Liver (tissue), 9 donors: ENCODE data around the gene EDN1. TPM values are rescaled to one million over a fixed set of nuclear protein-coding genes. Genes with fewer than 3 reads are reported as not detected.

ENCODE experiments used
- DNase-seq: peaks from one replicate; pipeline ENCODE4 v3.0.0-alpha.2; 2017; ENCODE audit warnings: low spot score
- H3K27ac ChIP-seq, 2 donors: one replicate each; pipeline ENCODE4 v1.7.0; 2013; ENCODE audit warnings: inconsistent platforms in 2 of 2, low read length in 2 of 2, control low read depth in 1 of 2, low read depth in 1 of 2, mild to moderate bottlenecking in 1 of 2
- H3K27me3 ChIP-seq, 4 donors: one replicate each; pipeline versions ENCODE4 v1.6.1 to v1.7.0; 2013; ENCODE audit warnings: low read length in 3 of 4, inconsistent platforms in 1 of 4, mild to moderate bottlenecking in 1 of 4, moderate library complexity in 1 of 4; ENCODE audit not compliant: control insufficient read depth in 4 of 4, insufficient read depth in 4 of 4
- H3K36me3 ChIP-seq, 4 donors: one replicate each; pipeline versions ENCODE4 v1.6.1 to v1.7.0; 2013; ENCODE audit warnings: low read length in 3 of 4, mild to moderate bottlenecking in 3 of 4, low read depth in 1 of 4, moderate library complexity in 1 of 4; ENCODE audit not compliant: control insufficient read depth in 4 of 4, insufficient read depth in 3 of 4
- H3K4me1 ChIP-seq, 4 donors: one replicate each; pipeline versions ENCODE4 v1.6.1 to v1.7.0; 2013; ENCODE audit warnings: low read length in 3 of 4, mild to moderate bottlenecking in 3 of 4, moderate library complexity in 1 of 4; ENCODE audit not compliant: control insufficient read depth in 4 of 4, insufficient read depth in 4 of 4
- H3K4me3 ChIP-seq, 3 donors: one replicate each; pipeline versions ENCODE4 v1.6.1 to v1.7.0; 2013; ENCODE audit warnings: low read length in 3 of 3, control low read depth in 1 of 3, low read depth in 1 of 3, mild to moderate bottlenecking in 1 of 3
- H3K9ac ChIP-seq, 2 donors: one replicate each; pipeline ENCODE4 v1.7.0; 2013; ENCODE audit warnings: low read length in 2 of 2, mild to moderate bottlenecking in 2 of 2, moderate library complexity in 2 of 2, control low read depth in 1 of 2, low read depth in 1 of 2
- H3K9me3 ChIP-seq, 4 donors: one replicate each; pipeline versions ENCODE4 v1.6.1 to v1.7.0; 2013; ENCODE audit warnings: low read length in 3 of 4; ENCODE audit not compliant: control insufficient read depth in 4 of 4
- ATF3 ChIP-seq: IDR thresholded peaks from 2 replicates; pipeline ENCODE4 v1.6.1; 2016; ENCODE audit warnings: antibody characterized with exemption
- FOXA1 ChIP-seq: IDR thresholded peaks from 2 replicates; pipeline ENCODE4 v1.6.1; 2016; ENCODE audit warnings: antibody characterized with exemption
- FOXA2 ChIP-seq: IDR thresholded peaks from 2 replicates; pipeline ENCODE4 v1.6.1; 2016; ENCODE audit warnings: antibody characterized with exemption
- HNF4A ChIP-seq, 2 donors: conservative IDR thresholded peaks; 2 replicates each; pipeline ENCODE4 v1.6.1; 2016; ENCODE audit warnings: antibody characterized with exemption in 2 of 2, mild to moderate bottlenecking in 2 of 2
- JUND ChIP-seq, 2 donors: IDR thresholded peaks; 2 replicates each; pipeline ENCODE4 v1.6.1; 2016; ENCODE audit warnings: antibody characterized with exemption in 2 of 2
- NR2F2 ChIP-seq: IDR thresholded peaks from 2 replicates; pipeline ENCODE4 v1.6.1; 2016; ENCODE audit warnings: antibody characterized with exemption
- RAD21 ChIP-seq, 2 donors: IDR thresholded peaks; 2 replicates each; pipeline ENCODE4 v1.6.1; 2016; ENCODE audit warnings: antibody characterized with exemption in 2 of 2, mild to moderate bottlenecking in 2 of 2
- REST ChIP-seq: IDR thresholded peaks from 2 replicates; pipeline ENCODE4 v1.6.1; 2016; ENCODE audit warnings: antibody characterized with exemption, mild to moderate bottlenecking
- SP1 ChIP-seq: IDR thresholded peaks from 2 replicates; pipeline ENCODE4 v1.6.1; 2018; ENCODE audit warnings: antibody characterized with exemption, mild to moderate bottlenecking
- ZBTB33 ChIP-seq: IDR thresholded peaks from 2 replicates; pipeline ENCODE4 v1.6.1; 2016; ENCODE audit warnings: antibody characterized with exemption
- WGBS: extraction: QIAGEN DNeasy Blood & Tissue Kit; methylation state at CpG from one replicate; pipeline ENCODE4 v1.1.7; 2013; 5-methylcytosine and 5-hydroxymethylcytosine counted together
- polyA plus RNA-seq, 2 donors: library from polyadenylated mRNA; stranded (reverse) in 1 of 2; unstranded in 1 of 2; fragments of 200-250 nt in 1 of 2; fragments of >200 nt in 1 of 2; fragmentation: Nextera tagmentation in 1 of 2; extraction: Ambion mirVana in 1 of 2; gene quantifications; one replicate each; pipeline versions ENCODE4 v1.2.1 to v1.2.3, GENCODE V29; 2013 to 2015
- total RNA-seq, 2 donors: library from RNA; depleted of rRNA; stranded (reverse); fragments of >200 nt; gene quantifications; one replicate each; pipeline ENCODE4 v1.2.3, GENCODE V29; 2014
- TF ChIP-seq, protein P1 (sequence below): IDR thresholded peaks from 2 replicates; pipeline ENCODE4 v1.6.1; 2016; ENCODE audit warnings: antibody characterized with exemption
- TF ChIP-seq, protein P2 (sequence below): fragments of 150-350 bp; IDR thresholded peaks from 2 replicates; pipeline ENCODE4 v1.5.1; 2017; ENCODE audit warnings: improper control_type of control experiment, low read depth, low read length; ENCODE audit not compliant: missing input control
- donor health status: healthy.
- donor health status: healthy.
- donor health status: healthy.
- donor health status: healthy.
- donor health status: healthy.

The EDN1 gene
- total and polyA plus RNA-seq, 4 donors, result 0.70 to 1.2 (median 1.0) TPM

DNA sequence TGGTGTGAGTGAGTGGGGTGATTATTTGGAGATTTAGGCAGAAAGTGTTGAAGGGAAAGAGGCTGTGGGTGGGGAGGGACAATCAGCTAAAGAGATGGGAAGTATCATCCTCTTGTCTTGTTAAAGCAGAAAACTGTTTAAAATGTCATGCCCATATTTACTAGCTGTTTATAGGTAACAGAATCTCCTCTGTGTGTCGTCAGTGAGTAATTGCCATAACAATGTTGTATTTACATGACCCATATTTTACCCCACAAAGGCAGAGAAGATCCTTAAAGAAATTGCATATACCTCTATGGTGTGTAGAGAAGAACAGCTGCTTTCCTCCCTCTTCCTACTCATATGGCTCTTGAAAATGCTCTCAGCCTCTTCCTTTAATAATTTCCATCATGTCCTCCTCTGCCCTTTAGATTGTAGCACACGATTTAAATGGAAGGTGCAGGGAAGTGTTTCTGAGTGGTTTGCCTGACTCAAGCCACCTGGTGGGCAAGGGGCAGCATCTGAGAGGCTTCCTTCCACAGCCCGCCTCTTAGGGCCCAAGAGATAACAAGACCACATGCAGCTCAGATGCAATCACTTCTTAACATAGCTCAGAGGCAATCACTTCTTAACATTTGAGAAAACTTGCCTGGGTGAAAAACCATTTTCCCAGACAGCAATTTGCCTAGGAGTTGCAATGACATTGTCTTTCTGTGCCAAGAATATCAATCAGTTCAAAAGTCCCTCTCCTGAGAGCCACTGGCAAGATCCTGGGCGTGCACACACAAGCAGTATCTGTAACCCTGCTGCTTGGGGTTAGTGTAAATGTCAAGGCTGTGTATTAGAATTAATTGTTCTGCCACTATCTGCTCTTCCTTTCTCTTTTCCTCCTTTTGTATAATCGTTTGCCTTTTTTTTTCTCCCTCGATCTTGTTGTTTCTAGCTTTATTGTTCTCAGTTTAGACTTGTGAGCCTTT, 44.1 kb upstream of the EDN1 start:
- no peak overlapping the region for H3K9ac ChIP-seq
- no peaks in the 10 kb centered on the region for H3K9me3 ChIP-seq
- no peaks in the 10 kb centered on the region for H3K4me1 ChIP-seq
- peak; percentile 85 for TF ChIP-seq NR2F2
- TF ChIP-seq RAD21 (IDR thresholded peaks at IDR 0.05), result no peak
- no peak overlapping the region for H3K27ac ChIP-seq
- WGBS, result 64% methylated on average over 6 of the region's 6 CpGs
- H3K36me3 ChIP-seq, result no peaks in the 10 kb centered on the region
- no peaks in the 10 kb centered on the region for H3K27me3 ChIP-seq
- no peak overlapping the region for H3K4me3 ChIP-seq
- DNase-seq, result no peak

- Histone ChIP-seq H3K4me3 (no peak overlapping the region), H3K9me3 (no peaks in the 10 kb centered on the region), H3K27ac (no peak overlapping the region), H3K27me3 (no peaks in the 10 kb centered on the region), H3K9ac (no peak overlapping the region), H3K4me1 (no peaks in the 10 kb centered on the region), H3K36me3 (no peaks in the 10 kb centered on the region)
- WGBS, result 96% methylated on average over 2 of the region's 2 CpGs
- TF ChIP-seq RAD21 (IDR thresholded peaks at IDR 0.05) (no peak), ATF3 (no peak), HNF4A (conservative IDR thresholded peaks at IDR 0.05) (no peak), FOXA2 (no peak), ZBTB33 (no peak), JUND (IDR thresholded peaks at IDR 0.05) (no peak), NR2F2 (no peak), SP1 (no peak), FOXA1 (no peak), REST (no peak)
- TF ChIP-seq, protein P1, sequence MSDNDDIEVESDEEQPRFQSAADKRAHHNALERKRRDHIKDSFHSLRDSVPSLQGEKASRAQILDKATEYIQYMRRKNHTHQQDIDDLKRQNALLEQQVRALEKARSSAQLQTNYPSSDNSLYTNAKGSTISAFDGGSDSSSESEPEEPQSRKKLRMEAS, result no peak
- TF ChIP-seq, protein P2, sequence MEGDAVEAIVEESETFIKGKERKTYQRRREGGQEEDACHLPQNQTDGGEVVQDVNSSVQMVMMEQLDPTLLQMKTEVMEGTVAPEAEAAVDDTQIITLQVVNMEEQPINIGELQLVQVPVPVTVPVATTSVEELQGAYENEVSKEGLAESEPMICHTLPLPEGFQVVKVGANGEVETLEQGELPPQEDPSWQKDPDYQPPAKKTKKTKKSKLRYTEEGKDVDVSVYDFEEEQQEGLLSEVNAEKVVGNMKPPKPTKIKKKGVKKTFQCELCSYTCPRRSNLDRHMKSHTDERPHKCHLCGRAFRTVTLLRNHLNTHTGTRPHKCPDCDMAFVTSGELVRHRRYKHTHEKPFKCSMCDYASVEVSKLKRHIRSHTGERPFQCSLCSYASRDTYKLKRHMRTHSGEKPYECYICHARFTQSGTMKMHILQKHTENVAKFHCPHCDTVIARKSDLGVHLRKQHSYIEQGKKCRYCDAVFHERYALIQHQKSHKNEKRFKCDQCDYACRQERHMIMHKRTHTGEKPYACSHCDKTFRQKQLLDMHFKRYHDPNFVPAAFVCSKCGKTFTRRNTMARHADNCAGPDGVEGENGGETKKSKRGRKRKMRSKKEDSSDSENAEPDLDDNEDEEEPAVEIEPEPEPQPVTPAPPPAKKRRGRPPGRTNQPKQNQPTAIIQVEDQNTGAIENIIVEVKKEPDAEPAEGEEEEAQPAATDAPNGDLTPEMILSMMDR, result no peak
- DNase-seq, result no peak
Observed at GRCh38 chr6:12246900-12247299, 43.3 kb upstream of the EDN1 start.
